ENCODE measurements around the gene RERE. TPM values are rescaled to one million over a fixed set of nuclear protein-coding genes. Genes with fewer than 3 reads are reported as not detected.
A peak's percentile ranks its signal among the peaks of the same experiment; 100 is the strongest.

Gene RERE
- total RNA-seq, 1 donor from 2014 or later = 114 TPM

DNA sequence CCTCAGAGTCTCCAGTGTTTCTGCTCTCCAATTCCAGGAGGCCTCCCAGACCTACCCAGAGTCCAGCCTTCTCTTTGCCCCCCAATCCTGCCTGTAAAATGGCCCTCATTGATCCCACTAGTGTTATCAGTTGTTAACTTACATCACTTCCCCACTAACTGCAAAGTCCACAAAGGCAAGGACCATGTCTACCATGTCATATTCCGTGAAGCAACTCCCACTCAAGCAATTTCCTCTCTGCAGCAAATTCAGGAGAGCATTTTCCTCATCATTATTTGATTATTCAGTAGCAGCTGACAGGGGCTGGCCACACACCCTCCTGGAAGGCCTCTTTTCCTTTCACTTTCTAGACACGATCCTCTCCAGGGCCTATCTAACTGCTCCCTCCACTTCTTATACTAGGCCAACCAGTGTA is 153.5 kb downstream of the RERE start:
- ATAC-seq (ENCODE audit: poor library complexity) = peak; percentile 44
- intact Hi-C loops (cut with DNase I) = no loop called here
- no peak for DNase-seq

DNA sequence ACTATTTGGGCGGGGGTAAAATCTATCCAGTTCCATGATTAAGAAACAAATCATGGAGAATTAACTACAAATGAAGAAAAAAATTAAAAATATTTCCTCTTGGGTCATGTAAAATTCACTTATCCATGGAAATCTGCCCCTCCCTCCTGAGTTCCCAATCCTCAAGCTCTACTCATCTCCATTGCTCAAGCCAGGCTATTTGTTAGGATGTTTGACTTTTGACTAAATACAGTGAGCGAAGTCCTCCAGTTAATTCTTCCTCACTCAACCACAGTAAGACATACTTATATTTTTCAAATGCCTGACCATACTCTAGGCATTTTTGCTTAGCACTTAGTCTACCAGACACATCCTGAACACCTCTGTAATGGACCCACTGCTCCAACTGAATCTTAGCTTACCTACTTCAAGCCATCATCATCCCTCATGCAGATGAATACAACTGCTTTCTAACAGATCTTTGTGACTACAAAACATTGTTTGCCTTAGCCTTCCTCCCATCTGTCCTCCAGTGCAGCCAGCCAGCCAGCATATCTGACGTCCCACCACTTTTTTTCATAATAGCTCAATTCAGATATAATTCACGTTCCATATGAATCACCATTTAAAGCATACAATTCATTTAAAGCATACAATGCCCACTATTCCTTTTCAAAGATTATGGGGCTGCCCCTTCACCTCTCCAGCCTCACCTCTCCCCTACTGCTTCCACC is 154.2 kb downstream of the RERE start:
- DNase-seq (no peak), ATAC-seq (ENCODE audit: poor library complexity) (no peak)
- intact Hi-C loops (cut with DNase I) = no loop called here

DNA sequence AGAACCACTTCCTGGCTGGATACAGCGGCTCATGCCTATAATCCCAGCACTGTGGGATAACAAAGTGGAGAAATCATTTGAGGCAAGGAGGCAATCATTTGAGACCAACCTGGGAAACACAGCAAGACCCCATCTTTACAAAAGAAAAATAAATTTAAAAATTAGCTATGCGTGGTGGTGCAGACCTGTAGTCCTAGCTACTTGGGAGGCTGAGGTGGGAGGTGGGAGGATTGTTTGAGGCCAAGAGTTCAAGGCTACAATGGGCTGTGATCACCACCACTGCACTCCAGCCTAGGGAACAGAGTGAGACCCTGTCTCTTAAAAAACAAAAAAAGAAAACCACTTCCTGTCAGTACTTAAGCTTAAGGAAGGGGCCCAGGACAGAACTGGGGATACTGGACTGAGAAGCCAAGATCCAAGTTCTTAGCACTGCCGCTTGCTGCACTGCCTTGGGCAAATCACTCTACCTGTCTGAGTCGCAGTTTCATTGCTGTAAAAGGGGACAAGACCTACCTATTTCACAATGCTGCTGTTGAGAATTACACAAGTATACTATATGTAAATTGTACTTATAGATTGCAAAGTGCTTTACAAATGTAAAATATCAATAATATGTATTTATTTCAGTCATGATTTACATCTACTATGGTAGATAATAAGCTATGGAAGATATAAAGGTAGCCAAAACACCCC is 154.9 kb downstream of the RERE start:
- DNase-seq = no peak
- no peak for ATAC-seq (ENCODE audit: poor library complexity)
- intact Hi-C loops (cut with DNase I) = no loop called here

DNA sequence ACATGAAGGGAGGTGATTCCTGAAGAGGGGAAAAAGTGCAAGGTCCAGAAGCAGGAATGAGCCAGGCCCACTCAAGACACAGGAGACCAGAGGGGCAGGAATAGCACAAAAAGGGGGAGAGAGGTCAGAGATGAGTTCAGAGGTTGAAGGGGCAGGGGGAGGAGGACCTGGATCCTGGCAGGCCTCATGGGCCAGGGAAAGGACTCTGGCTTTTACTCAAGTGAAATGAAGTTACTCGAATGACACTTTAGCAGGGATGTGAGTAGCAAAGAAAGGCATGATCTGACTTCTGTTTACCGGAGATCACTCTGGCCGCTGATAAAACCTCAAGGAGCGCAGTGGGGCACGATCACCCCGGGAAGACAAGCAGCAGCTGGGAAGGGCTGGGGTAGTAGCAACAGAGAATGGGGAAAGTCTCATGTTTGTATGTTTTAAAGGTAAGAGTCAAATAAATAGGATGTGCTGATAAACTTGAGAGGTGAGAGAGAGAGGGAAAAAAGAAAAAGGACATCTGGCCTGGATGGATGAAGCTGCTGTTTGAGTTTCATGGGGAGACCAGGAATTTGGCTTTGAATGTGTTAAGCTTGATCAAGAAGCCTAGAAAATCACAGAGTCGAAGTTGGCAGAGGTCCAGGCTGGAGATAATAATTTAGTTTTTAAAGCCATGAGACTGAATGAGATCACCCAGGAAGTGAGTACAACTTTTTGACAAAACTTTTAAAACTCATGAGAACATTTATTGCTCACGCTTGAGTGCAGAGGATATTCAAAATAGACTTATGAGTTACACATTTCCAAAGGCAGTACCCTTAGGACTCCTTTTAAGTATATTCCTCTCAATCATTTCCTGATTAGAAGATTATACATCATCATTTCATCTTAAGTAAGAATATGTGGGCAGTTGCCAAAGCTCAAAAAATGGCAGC is 156.0 kb downstream of the RERE start:
- intact Hi-C loops (cut with DNase I) = no loop called here
- DNase-seq (no peak), ATAC-seq (ENCODE audit: poor library complexity) (peak; percentile 38)

DNA sequence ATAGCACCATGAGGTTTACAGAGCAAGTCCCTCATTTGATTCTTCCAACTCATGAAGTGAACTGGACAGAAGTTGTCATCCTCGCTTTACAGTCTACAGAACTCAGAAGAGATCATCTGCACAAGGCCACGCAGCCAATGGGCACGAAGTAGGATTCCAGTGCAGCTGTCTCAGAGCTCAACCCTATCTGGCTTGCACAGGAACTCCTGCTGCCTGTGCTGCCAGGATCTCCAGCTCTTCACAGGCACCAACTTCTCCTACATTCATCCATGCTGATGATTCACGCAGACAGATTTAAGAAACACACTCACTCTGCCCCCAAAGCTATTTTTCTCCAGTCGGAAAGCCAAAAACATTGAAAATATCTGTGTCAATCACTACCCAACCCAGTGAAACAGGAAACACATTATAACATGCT is 157.0 kb downstream of the RERE start:
- DNase-seq = peak; percentile 61
- intact Hi-C loops (cut with DNase I) = no loop called here

DNA sequence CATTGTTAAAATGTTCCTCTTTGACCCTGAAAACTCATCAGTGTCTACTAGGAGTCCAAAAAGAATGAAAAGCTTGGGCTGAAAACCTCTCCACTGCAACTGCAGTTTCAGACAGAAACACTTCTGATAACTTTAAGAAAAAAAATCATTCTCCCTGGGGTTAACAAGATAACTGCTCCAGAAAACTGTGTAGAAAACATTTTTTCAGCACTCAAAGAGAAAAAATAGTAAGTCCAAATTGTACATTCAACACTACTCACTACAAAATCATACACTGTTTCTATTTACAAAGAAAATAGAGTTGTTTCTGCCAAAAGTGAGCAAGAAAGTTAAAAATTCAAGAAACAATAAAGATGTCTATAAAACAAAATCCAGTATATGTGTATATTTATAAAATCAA is 157.8 kb downstream of the RERE start:
- no peak for DNase-seq
- ATAC-seq (ENCODE audit: poor library complexity) = no peak
- intact Hi-C loops (cut with DNase I) = no loop called here

More for the DNA sequence above, 157.0 kb downstream of the RERE start:
- peak; percentile 91 for ATAC-seq (ENCODE audit: poor library complexity)

DNA sequence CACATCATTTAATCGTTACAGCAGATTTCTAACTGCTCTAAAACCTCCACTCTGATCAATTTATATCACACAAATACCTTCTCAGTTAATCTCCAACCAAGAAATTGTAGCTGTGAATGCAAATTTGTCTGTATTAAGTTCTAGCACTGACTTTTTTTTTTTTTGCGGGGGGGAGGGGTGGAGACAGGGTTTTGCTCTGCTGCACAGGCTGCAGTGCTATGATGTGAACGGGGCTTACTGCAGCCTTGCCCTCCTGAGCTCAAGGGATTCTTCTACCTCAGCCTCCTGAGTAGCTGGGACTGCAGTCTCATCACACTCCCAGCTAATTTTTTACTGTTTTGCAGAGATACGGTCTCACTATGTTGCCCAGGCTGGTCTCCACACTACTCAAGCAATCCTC is 163.6 kb downstream of the RERE start:
- intact Hi-C loops (cut with DNase I) = no loop called here

DNA sequence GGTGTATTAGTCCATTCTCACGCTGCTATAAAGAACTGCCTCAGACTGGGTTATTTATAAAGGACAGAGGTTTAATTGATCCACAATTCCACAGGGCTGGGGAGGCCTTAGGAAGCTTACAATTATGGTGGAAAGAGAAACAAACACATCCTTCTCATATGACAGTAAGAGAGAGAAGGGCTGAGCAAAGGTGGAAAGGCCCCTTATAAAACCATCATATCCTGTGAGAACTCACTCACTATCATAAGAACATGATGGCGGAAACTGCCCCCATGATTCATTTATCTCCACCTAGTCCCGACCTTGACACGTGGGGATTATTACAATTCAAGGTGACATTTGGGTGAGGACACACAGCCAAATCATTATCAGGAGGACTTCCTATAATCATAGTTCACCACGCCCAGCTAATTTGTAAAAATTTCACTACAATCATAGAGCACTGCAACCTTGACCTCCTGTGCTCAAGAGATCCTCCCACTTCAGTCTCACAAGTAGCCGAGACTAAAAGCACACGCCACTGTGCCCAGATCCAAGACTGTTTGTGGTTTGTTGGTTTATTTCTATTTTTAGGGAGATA is 164.9 kb downstream of the RERE start:
- peak; percentile 50 for ATAC-seq (ENCODE audit: poor library complexity)
- no peak for DNase-seq
- intact Hi-C loops (cut with DNase I) = no loop called here

More for the DNA sequence above, 163.6 kb downstream of the RERE start:
- DNase-seq (no peak), ATAC-seq (ENCODE audit: poor library complexity) (no peak)

DNA sequence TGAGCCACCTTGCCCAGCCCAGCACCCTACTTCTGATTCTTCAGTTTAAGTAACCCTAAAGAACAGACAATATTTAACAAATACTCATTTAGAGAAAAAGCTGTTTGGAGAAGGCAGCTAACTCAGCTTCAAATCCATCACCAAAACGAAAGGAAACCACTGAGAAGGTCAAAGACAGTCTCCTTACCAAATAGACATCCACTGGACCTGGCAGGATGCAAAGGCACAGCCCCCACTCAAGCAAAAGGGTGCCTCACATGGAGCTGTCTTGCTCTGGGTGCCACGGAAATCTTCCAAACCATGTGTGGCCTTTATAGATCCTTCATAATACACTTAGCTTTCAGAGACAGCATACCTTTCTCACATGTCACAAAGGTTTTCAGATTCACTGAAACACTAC is 165.5 kb downstream of the RERE start:
- ATAC-seq (ENCODE audit: poor library complexity) (no peak), DNase-seq (no peak)
- intact Hi-C loops (cut with DNase I) = no loop called here

DNA sequence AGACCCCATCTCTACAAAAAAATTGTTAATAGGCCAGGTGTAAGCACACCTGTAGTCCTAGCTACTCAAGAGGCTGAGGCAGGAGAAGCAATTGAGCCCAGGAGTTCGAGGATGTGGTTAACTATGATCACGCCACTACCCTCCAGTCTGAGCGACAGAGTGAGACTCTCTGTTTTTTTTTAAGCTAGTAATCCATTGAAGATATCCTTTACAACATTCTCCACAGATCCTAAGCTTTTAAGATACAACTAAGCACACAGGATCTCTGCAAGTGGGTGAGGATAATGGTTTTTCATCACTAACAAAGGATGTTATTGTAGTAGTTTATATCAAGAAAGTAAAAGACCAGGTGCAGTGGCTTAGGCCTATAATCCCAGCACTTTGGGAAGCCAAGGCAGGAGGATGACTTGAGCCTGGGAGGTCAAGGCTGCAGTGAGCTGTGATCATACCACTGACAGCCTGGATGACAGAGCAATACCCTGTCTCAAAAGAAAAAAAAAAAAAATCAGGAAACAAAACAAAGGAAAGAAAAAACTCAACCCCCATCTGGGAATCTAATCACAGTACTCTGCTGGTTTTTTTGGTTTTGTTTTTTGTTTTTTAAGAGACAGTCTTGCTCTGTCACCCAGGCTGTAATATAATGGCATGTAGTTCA is 166.1 kb downstream of the RERE start:
- DNase-seq (no peak), ATAC-seq (ENCODE audit: poor library complexity) (no peak)
- intact Hi-C loops (cut with DNase I) = no loop called here

DNA sequence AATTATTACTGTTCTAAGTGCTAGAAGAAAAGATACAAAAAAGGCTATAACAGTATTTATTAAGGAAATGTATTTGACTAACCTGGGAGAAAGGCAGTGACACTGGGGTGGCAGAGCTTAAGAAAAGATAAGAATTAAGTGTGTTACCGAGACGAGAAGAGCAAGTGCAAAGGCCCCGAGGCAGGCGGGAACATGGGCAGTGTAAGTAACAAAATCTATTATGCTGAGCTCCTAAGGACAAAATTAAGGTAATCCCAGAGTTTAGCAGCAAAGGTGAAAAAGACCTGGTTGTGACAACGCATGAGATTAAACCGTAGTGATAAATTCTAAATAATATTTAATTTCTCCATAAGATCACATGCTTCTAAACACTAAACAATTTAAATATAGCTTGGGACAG is 167.6 kb downstream of the RERE start:
- ATAC-seq (ENCODE audit: poor library complexity) (no peak), DNase-seq (no peak)
- intact Hi-C loops (cut with DNase I) = no loop called here

DNA sequence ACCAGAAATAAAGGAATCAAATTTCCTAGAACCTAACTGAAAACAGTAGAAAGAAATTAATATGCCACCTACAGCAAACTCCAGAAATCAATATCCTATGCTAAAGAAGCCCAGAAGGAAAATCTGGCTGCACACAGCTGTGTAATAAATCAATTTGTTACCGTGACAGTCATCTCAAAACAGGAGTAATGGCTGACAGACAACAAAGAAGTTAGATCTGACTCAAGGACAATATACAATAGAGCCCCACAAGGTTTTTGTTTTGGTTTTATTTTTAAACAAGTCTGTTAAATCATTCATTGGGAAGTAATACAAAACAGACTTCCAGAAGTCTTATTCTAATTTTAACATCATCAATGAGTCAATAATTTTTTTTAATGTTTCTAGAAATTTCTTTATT is 168.4 kb downstream of the RERE start:
- intact Hi-C loops (cut with DNase I) = no loop called here
- ATAC-seq (ENCODE audit: poor library complexity) = no peak
- no peak for DNase-seq

DNA sequence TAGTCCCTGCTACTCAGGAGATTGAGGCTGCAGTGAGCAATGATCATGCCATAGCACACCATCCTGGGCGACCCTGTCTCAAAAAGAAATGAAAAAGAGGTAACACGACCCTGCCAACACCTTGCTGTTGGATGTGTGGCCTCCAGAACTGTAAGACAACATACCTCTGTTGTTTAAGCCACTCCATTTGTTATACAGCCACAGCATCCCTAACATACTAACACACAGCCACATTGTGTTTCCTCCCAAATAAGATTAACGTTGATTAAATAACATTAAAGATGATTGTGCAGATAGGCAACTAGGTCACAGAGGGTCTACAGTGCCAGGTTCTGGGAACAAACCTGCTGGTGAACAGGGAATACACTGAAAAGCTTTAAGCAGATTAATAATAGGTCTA is 170.4 kb downstream of the RERE start:
- ATAC-seq (ENCODE audit: poor library complexity) = no peak
- intact Hi-C loops (cut with DNase I) = no loop called here
- DNase-seq = no peak

DNA sequence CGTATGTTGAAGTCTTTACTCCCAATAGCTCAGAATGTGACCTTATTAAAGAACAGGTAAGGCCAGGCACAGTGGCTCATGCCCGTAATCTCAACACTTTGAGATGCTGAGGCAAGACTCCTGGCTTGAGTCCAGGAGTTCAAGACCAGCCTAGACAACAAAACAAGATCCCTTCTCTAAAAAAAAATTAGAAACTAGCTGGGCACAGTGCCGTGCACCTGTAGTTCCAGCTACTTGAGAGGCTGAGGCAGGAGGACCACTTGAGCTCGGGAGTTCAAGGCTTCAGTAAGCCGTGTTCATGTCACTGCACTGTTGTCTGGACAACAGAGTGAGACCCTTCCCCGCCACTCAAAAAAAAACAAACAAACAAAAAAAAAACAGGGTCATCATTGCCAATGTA is 171.3 kb downstream of the RERE start:
- DNase-seq (no peak), ATAC-seq (ENCODE audit: poor library complexity) (no peak)
- intact Hi-C loops (cut with DNase I) = no loop called here

DNA sequence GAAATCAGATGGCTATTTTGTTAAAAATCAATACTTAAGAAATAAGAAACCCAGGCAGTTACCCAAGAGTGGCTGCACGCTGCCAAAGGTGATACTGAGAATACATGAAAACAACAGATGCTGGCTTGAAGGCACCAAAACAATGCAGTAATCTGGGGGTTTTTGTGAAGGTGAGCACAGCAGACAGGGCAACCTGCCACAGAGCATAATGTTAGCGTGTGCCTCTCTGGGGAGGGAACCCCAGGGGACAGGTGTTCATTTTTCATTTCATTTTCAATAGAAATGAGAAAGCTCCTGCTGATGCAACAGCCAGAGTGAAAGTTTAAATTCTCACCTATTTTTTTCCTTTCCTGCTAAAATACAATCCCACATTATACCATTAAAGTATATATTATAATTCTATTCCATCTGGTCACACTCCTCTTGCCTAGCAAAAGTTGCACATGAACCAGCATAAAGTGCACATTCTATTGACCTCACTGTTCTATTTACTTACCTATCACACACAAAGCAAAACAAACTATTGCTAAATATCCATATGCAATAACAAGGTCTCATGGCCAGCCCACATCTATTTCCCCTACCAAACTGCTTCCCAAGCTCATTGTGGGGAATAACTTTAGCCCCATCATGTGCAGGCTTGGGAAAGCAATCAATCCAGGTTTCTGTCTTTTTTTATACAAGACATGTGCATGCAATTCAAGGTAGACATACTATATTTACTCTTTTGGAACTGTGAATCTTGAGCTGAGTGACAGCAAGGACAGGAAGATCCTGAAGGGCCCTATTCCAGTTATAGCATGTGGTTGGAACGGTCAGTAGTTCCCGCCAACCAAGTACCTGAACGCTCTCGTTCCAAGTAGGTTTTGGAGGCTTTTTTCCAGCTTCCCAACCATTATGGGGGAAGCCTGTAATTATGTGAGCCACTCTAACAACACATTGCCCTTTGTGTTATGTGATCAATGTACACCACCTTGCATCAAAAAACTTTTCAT is 173.6 kb downstream of the RERE start:
- DNase-seq = no peak
- intact Hi-C loops (cut with DNase I) = no loop called here
- ATAC-seq (ENCODE audit: poor library complexity) = no peak

DNA sequence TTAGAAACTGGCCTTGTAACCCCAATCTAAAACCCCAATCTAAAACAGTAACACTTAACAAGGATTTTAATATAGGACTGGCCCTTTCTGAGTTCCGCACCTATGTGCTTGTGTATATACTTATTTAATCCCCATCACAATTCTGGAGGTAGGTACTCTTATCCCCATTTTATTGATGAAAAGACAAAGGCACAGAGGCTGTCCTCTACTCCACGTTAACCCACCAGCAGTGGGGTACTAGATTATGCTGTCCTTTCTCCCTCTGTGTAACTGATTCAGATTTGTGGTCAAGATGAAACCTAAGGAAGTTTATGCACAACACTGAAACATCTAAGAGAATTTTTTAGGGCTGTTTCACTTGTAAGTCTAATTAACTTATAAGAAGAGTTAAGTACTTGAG is 175.3 kb downstream of the RERE start:
- DNase-seq (no peak), ATAC-seq (ENCODE audit: poor library complexity) (no peak)
- intact Hi-C loops (cut with DNase I) = no loop called here

DNA sequence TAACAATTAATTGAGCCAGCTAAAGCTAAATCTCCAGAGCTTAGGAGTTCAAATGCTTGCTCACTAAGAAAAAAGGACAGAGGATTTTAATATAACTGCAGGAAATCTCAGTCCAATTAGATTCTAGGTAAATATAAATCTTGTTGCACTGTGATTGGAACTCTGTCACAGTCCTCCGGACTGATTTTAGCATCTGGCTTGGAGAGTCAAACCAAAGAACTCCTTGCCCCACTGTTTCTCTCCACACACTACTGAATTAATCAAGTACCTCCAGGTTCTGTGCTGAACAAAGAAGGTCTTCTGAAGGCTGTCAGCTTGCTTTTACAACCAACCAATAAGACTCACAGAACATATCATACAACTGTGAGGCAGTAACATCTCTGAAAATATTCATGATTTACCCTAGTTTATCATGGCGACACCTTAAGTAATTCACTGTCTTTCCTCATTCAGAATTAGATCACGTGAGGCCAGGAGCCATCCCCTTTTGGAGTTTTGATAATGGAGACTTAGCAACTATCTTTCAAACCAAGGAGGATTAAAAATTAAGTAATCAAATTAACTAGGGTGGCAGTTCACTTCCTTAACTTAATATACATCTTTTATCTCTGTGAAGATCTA is 176.0 kb downstream of the RERE start:
- peak; percentile 34 for ATAC-seq (ENCODE audit: poor library complexity)
- no peak for DNase-seq
- intact Hi-C loops (cut with DNase I) = no loop called here
